Breast epithelium (tissue), 4 donors: Measurements from ENCODE around the gene APBA1. TPM values are rescaled to one million over a fixed set of nuclear protein-coding genes. Genes with fewer than 3 reads are reported as not detected.

Experiments used
- DNase-seq, 2 donors: peaks; one replicate each; pipeline ENCODE4 v3.0.0-alpha.2; 2019; ENCODE audit warnings: low spot score in 2 of 2
- H3K27ac ChIP-seq, 2 donors: fragments of 200-600 bp; sonication (generic) in 1 of 2; one replicate each; pipeline ENCODE4 v1.5.1; 2016 to 2019; ENCODE audit warnings: mild to moderate bottlenecking in 1 of 2
- H3K27me3 ChIP-seq, 2 donors: fragments of 200-600 bp; sonication (generic) in 1 of 2; one replicate each; pipeline versions ENCODE4 v1.5.1 to v1.6.0; 2017 to 2019; ENCODE audit warnings: control low read depth in 1 of 2, mild to moderate bottlenecking in 1 of 2
- H3K36me3 ChIP-seq: fragments of 200-600 bp; one replicate; pipeline ENCODE4 v1.5.1; 2019
- H3K4me1 ChIP-seq, 2 donors: fragments of 200-600 bp; sonication (generic); one replicate each; pipeline ENCODE4 v1.5.1; 2016 to 2019; ENCODE audit warnings: control low read depth in 1 of 2
- H3K4me3 ChIP-seq, 3 donors: fragments of 200-600 bp; sonication (generic); 1 replicate in 2 of 3; 2 replicates in 1 of 3; pipeline ENCODE4 v1.5.1; 2016 to 2019; ENCODE audit warnings: mild to moderate bottlenecking in 3 of 3, moderate library complexity in 2 of 3
- H3K9me3 ChIP-seq, 2 donors: fragments of 200-600 bp; sonication (generic) in 1 of 2; one replicate each; pipeline ENCODE4 v1.5.1; 2016 to 2019; ENCODE audit warnings: control low read depth in 1 of 2
- CTCF ChIP-seq, 3 donors: fragments of 450-650 bp; IDR thresholded peaks; one replicate each; pipeline ENCODE4 v1.5.1; 2016 to 2017; ENCODE audit warnings: antibody characterized with exemption in 3 of 3, mild to moderate bottlenecking in 3 of 3, moderate library complexity in 3 of 3
- POLR2A ChIP-seq: fragments of 450-650 bp; IDR thresholded peaks from one replicate; pipeline ENCODE4 v1.6.1; 2016; ENCODE audit warnings: antibody characterized with exemption, mild to moderate bottlenecking, moderate library complexity
- POLR2AphosphoS5 ChIP-seq, 3 donors: sonication (generic); formaldehyde crosslinking; IDR thresholded peaks; one replicate each; pipeline ENCODE4 v1.6.1; 2017; ENCODE audit warnings: antibody characterized with exemption in 3 of 3
- intact Hi-C: fragments of 100-400 bp; cut with DNase I; formaldehyde crosslinking; loops from one replicate; pipeline ENCODE4 v1.15.1; 2023; ENCODE audit warnings: low total_unique reads
- total RNA-seq, 3 donors: library from RNA; depleted of rRNA; stranded (reverse); fragments of >200 nt; gene quantifications; one replicate each; pipeline ENCODE4 v1.1.0, GENCODE V29; 2016

APBA1 gene
- total RNA-seq, 3 donors from 2014 or later: 6.9 to 8.0 (median 7.8) TPM

GRCh38 chr9:69499407-69499806 lies 172.8 kb downstream of the APBA1 start:
- intact Hi-C loops: no loop called here
- H3K27me3 ChIP-seq: no peaks in the 10 kb centered on the region

GRCh38 chr9:69498470-69498869 lies 173.7 kb downstream of the APBA1 start:
- TF ChIP-seq POLR2AphosphoS5 (IDR thresholded peaks at IDR 0.05): no peak
- TF ChIP-seq POLR2A: no peak
- TF ChIP-seq CTCF (IDR thresholded peaks at IDR 0.05): no peak
- no peaks in the 10 kb centered on the region for H3K4me1 ChIP-seq
- intact Hi-C loops: no loop called here
- H3K4me3 ChIP-seq: no peak overlapping the region
- no peaks in the 10 kb centered on the region for H3K36me3 ChIP-seq
- H3K27ac ChIP-seq: no peak overlapping the region
- no peaks in the 10 kb centered on the region for H3K9me3 ChIP-seq
- no peak for DNase-seq
- H3K27me3 ChIP-seq: no peaks in the 10 kb centered on the region

More at GRCh38 chr9:69499407-69499806, 172.8 kb downstream of the APBA1 start:
- Histone ChIP-seq H3K27ac (no peak overlapping the region), H3K36me3 (no peaks in the 10 kb centered on the region), H3K9me3 (no peaks in the 10 kb centered on the region), H3K4me3 (no peak overlapping the region), H3K4me1 (no peaks in the 10 kb centered on the region)
- no peak for TF ChIP-seq POLR2AphosphoS5 (IDR thresholded peaks at IDR 0.05)
- TF ChIP-seq POLR2A: no peak
- TF ChIP-seq CTCF (IDR thresholded peaks at IDR 0.05): no peak
- DNase-seq: no peak

GRCh38 chr9:69497816-69498215 lies 174.4 kb downstream of the APBA1 start:
- no peaks in the 10 kb centered on the region for H3K4me1 ChIP-seq
- no peak overlapping the region for H3K4me3 ChIP-seq
- H3K27ac ChIP-seq: no peak overlapping the region
- H3K27me3 ChIP-seq: no peaks in the 10 kb centered on the region
- no peak for DNase-seq
- intact Hi-C loops: no loop called here
- H3K9me3 ChIP-seq: no peaks in the 10 kb centered on the region
- no peaks in the 10 kb centered on the region for H3K36me3 ChIP-seq
- TF ChIP-seq CTCF (IDR thresholded peaks at IDR 0.05): no peak
- TF ChIP-seq POLR2AphosphoS5 (IDR thresholded peaks at IDR 0.05): no peak
- no peak for TF ChIP-seq POLR2A

- Histone ChIP-seq H3K9me3 (no peaks in the 10 kb centered on the region), H3K27me3 (no peaks in the 10 kb centered on the region), H3K27ac (no peak overlapping the region), H3K4me1 (no peaks in the 10 kb centered on the region), H3K4me3 (no peak overlapping the region), H3K36me3 (no peaks in the 10 kb centered on the region)
- TF ChIP-seq POLR2AphosphoS5 (IDR thresholded peaks at IDR 0.05) (no peak), POLR2A (no peak), CTCF (IDR thresholded peaks at IDR 0.05) (no peak)
- intact Hi-C loops: no loop called here
- DNase-seq: no peak
Observed at GRCh38 chr9:69496846-69497450, 175.2 kb downstream of the APBA1 start.

- no peaks in the 10 kb centered on the region for H3K4me1 ChIP-seq
- intact Hi-C loops: no loop called here
- H3K27ac ChIP-seq: no peak overlapping the region
- no peaks in the 10 kb centered on the region for H3K9me3 ChIP-seq
- TF ChIP-seq POLR2A (no peak), CTCF (IDR thresholded peaks at IDR 0.05) (no peak)
- no peaks in the 10 kb centered on the region for H3K27me3 ChIP-seq
- H3K36me3 ChIP-seq: no peaks in the 10 kb centered on the region
- DNase-seq: no peak
- H3K4me3 ChIP-seq: no peak overlapping the region
Observed at GRCh38 chr9:69495296-69495695, 176.9 kb downstream of the APBA1 start.
